Neuronal stem cell (in vitro differentiated cells): ENCODE data around the gene CBR4.

Source experiments
- DNase-seq: peaks from one replicate; pipeline ENCODE4 v3.0.0-alpha.2; 2013; ENCODE audit warnings: low spot score
- H2AFZ ChIP-seq: one replicate; pipeline ENCODE4 v1.6.1; 2013; ENCODE audit warnings: mild to moderate bottlenecking, low read length, inconsistent platforms
- H2AK5ac ChIP-seq: 2 replicates; pipeline ENCODE4 v1.6.1; 2013; ENCODE audit warnings: low read depth, mild to moderate bottlenecking, inconsistent platforms, low read length, moderate library complexity, mixed read lengths
- H2BK120ac ChIP-seq: 2 replicates; pipeline ENCODE4 v1.6.1; 2013; ENCODE audit warnings: low read depth, mild to moderate bottlenecking, inconsistent platforms, low read length, moderate library complexity, mixed read lengths
- H2BK12ac ChIP-seq: one replicate; pipeline ENCODE4 v1.6.1; 2013; ENCODE audit warnings: low read length, inconsistent platforms
- H2BK15ac ChIP-seq: 2 replicates; pipeline ENCODE4 v1.6.1; 2013; ENCODE audit warnings: mild to moderate bottlenecking, low read length, inconsistent platforms, mixed read lengths
- H2BK5ac ChIP-seq: one replicate; pipeline ENCODE4 v1.6.1; 2013; ENCODE audit warnings: inconsistent platforms, mild to moderate bottlenecking, low read length, moderate library complexity
- H3K14ac ChIP-seq: one replicate; pipeline ENCODE4 v1.6.1; 2013; ENCODE audit warnings: low read length, inconsistent platforms
- H3K18ac ChIP-seq: 2 replicates; pipeline ENCODE4 v1.6.1; 2013; ENCODE audit warnings: low read length, inconsistent platforms
- H3K23ac ChIP-seq: 2 replicates; pipeline ENCODE4 v1.6.1; 2013; ENCODE audit warnings: low read depth, mild to moderate bottlenecking, mixed read lengths, low read length, inconsistent platforms; ENCODE audit not compliant: poor library complexity
- H3K27ac ChIP-seq: replicated peaks from 3 replicates; pipeline ENCODE4 v1.5.1; 2013; ENCODE audit warnings: low read length, inconsistent platforms
- H3K27me3 ChIP-seq, 3 experiments: 2 replicates each; pipeline ENCODE4 v1.6.1; 2013; ENCODE audit warnings: low read length in 3 of 3, mild to moderate bottlenecking in 2 of 3, inconsistent platforms in 1 of 3, low read depth in 1 of 3, mixed read lengths in 1 of 3, moderate library complexity in 1 of 3; ENCODE audit not compliant: control insufficient read depth in 3 of 3, insufficient read depth in 3 of 3
- H3K36me3 ChIP-seq, 2 donors: replicated peaks in 1 of 2; 2 replicates each; pipeline ENCODE4 v1.6.1; 2013; ENCODE audit warnings: low read length in 2 of 2; ENCODE audit not compliant: control insufficient read depth in 2 of 2, insufficient read depth in 2 of 2
- H3K4ac ChIP-seq: 2 replicates; pipeline ENCODE4 v1.6.1; 2013; ENCODE audit warnings: inconsistent platforms, mild to moderate bottlenecking, low read length, moderate library complexity
- H3K4me1 ChIP-seq, 2 donors: 1 replicate in 1 of 2; 2 replicates in 1 of 2; pipeline ENCODE4 v1.6.1; 2013; ENCODE audit warnings: low read length in 2 of 2, low read depth in 1 of 2; ENCODE audit not compliant: control insufficient read depth in 2 of 2, insufficient read depth in 1 of 2
- H3K4me2 ChIP-seq: one replicate; pipeline ENCODE4 v1.6.1; 2013; ENCODE audit warnings: mild to moderate bottlenecking, low read length, inconsistent platforms; ENCODE audit not compliant: insufficient read depth, poor library complexity, severe bottlenecking
- H3K4me3 ChIP-seq, 2 donors: 2 replicates each; pipeline ENCODE4 v1.5.1; 2013; ENCODE audit warnings: low read length in 2 of 2, mild to moderate bottlenecking in 2 of 2, inconsistent platforms in 1 of 2, moderate library complexity in 1 of 2
- H3K79me1 ChIP-seq: one replicate; pipeline ENCODE4 v1.6.1; 2013; ENCODE audit warnings: low read depth, mild to moderate bottlenecking, inconsistent platforms, low read length, moderate library complexity
- H3K9ac ChIP-seq: one replicate; pipeline ENCODE4 v1.6.1; 2013; ENCODE audit warnings: mild to moderate bottlenecking, low read depth, low read length, inconsistent platforms; ENCODE audit not compliant: poor library complexity
- H3K9me3 ChIP-seq, 2 donors: replicated peaks in 1 of 2; 2 replicates each; pipeline versions ENCODE3 to v1.6.1; 2013; ENCODE audit warnings: low read length in 2 of 2, mild to moderate bottlenecking in 2 of 2, inconsistent platforms in 1 of 2, low read depth in 1 of 2, mixed read lengths in 1 of 2, moderate library complexity in 1 of 2; ENCODE audit not compliant: control insufficient read depth in 2 of 2, insufficient read depth in 1 of 2
- H4K8ac ChIP-seq: one replicate; pipeline ENCODE4 v1.6.1; 2013; ENCODE audit warnings: low read depth, mild to moderate bottlenecking, inconsistent platforms, low read length, moderate library complexity
- H4K91ac ChIP-seq: one replicate; pipeline ENCODE4 v1.6.1; 2013; ENCODE audit warnings: low read length, low read depth, mild to moderate bottlenecking, inconsistent platforms; ENCODE audit not compliant: poor library complexity
- WGBS, 2 donors: extraction: QIAGEN DNeasy Blood & Tissue Kit; methylation state at CpG; one replicate each; pipeline ENCODE4 v1.1.7; 2013; ENCODE audit warnings: missing lambda C conversion rate in 2 of 2, mixed read lengths in 1 of 2; ENCODE audit not compliant: insufficient read length in 2 of 2, insufficient replicate concordance in 1 of 2; ENCODE audit errors: extremely low coverage in 2 of 2; 5-methylcytosine and 5-hydroxymethylcytosine counted together

The CBR4 gene

DNA sequence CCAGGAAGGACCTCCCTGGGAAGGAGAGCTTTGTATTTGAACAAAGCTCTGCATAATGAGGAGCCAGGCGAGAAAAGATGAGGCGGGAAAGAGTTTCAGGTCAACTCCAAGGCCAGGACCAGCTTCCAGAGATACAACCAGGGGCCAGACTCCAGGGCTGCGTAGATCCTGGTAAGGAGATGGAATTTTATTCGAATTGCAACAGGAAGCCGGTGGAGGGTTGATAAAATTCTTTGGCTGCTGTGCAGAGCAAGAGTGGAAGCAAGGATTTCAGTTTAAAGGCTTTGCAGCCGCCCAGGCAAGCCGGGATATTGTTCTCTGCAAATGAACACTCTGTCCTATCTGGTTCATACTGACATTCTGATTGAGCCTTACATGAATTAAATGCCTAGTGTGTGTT is 40.2 kb upstream of the CBR4 start:
- Histone ChIP-seq H3K36me3 (no peaks in the 10 kb centered on the region), H3K9me3 (peaks cover 0 to 2% of the 10 kb centered on the region in 2 donors), H2BK15ac (no peak overlapping the region), H3K27me3 (no peaks in the 10 kb centered on the region), H4K91ac (no peak overlapping the region), H4K8ac (no peak overlapping the region), H2BK120ac (no peak overlapping the region), H3K4ac (no peak overlapping the region), H2BK12ac (no peak overlapping the region), H2BK5ac (no peak overlapping the region), H3K4me3 (peak overlapping the region in 1 of 2 donors; percentile 10), H3K18ac (no peak overlapping the region), H3K4me1 (peaks cover 13 to 29% of the 10 kb centered on the region in 2 donors), H3K4me2 (no peak overlapping the region), H3K23ac (no peak overlapping the region), H2AFZ (peak overlapping the region; percentile 30), H3K14ac (no peak overlapping the region), H3K27ac (no peak overlapping the region), H2AK5ac (no peak overlapping the region), H3K79me1 (no peaks in the 10 kb centered on the region), H3K9ac (no peak overlapping the region)
- DNase-seq = no peak
- WGBS, 2 donors = no CpG with 5 or more reads among the region's 7 CpGs

GRCh38 chr4:169048868-169049414 is 38.9 kb upstream of the CBR4 start:
- Histone ChIP-seq H3K18ac (no peak overlapping the region), H3K27me3 (no peaks in the 10 kb centered on the region), H2BK12ac (no peak overlapping the region), H3K9me3 (peaks cover 0 to 2% of the 10 kb centered on the region in 2 donors), H2AK5ac (no peak overlapping the region), H2BK5ac (no peak overlapping the region), H2BK120ac (no peak overlapping the region), H3K4ac (no peak overlapping the region), H3K14ac (no peak overlapping the region), H3K36me3 (no peaks in the 10 kb centered on the region), H3K4me3 (no peak overlapping the region), H3K4me2 (no peak overlapping the region), H3K27ac (no peak overlapping the region), H2AFZ (no peak overlapping the region), H4K91ac (no peak overlapping the region), H3K79me1 (no peaks in the 10 kb centered on the region), H3K23ac (no peak overlapping the region), H3K9ac (no peak overlapping the region), H4K8ac (no peak overlapping the region), H3K4me1 (peaks cover 13 to 29% of the 10 kb centered on the region in 2 donors), H2BK15ac (no peak overlapping the region)
- no CpG with 5 or more reads among the region's 9 CpGs for WGBS, 2 donors
- DNase-seq = no peak

GRCh38 chr4:169047956-169048355 is 37.9 kb upstream of the CBR4 start:
- Histone ChIP-seq H3K27ac (no peak overlapping the region), H3K9ac (no peak overlapping the region), H3K36me3 (no peaks in the 10 kb centered on the region), H2AK5ac (no peak overlapping the region), H3K4ac (no peak overlapping the region), H3K4me3 (no peak overlapping the region), H2BK5ac (no peak overlapping the region), H2BK12ac (no peak overlapping the region), H4K8ac (no peak overlapping the region), H4K91ac (no peak overlapping the region), H3K4me2 (no peak overlapping the region), H3K79me1 (no peaks in the 10 kb centered on the region), H3K23ac (no peak overlapping the region), H3K4me1 (peaks cover 15 to 29% of the 10 kb centered on the region in 2 donors), H2AFZ (peak overlapping the region; percentile 18), H3K14ac (no peak overlapping the region), H2BK120ac (no peak overlapping the region), H3K18ac (no peak overlapping the region), H3K27me3 (no peaks in the 10 kb centered on the region), H2BK15ac (no peak overlapping the region), H3K9me3 (peaks cover 0 to 2% of the 10 kb centered on the region in 2 donors)
- no CpG with 5 or more reads among the region's 4 CpGs for WGBS, 2 donors
- DNase-seq = no peak

DNA sequence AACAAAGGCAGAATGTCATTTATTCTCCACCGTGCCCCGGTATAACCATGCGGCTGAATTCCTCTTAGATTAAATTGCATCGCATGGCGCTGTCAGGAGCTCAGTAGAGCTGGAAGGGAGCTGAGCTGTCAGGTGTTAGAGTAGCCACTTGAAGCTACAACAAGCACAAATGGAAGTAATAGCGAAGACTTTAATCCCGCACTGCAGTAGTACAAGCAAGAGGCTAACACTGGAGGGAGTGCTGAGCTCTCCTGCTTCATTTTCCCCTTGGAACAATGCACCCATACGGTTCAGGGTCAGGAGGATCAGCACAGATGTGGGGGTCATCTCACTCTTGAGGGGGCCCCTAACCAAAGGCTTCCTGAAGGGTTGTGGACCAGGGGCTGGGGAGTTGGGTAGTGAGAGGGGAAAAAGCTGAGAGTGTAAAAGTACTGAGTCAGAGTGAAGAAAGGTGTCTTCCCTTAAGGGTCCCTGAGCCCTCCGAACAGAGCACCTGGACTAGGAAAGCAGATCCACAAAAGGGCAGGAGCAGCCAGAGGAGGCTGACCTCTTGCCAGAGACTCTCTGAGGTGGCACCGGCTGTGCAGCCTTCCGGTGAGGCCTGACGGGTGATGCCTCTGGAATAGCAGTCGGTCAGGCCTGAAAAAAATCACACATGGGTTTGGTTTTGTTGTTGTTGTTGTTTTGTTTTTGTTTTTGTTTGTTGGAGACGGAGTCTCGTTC is 36.0 kb upstream of the CBR4 start:
- Histone ChIP-seq H4K91ac (no peak overlapping the region), H2AK5ac (no peak overlapping the region), H3K79me1 (no peaks in the 10 kb centered on the region), H3K4me3 (no peak overlapping the region), H3K14ac (no peak overlapping the region), H2BK12ac (no peak overlapping the region), H3K23ac (no peak overlapping the region), H2BK15ac (no peak overlapping the region), H2AFZ (peak overlapping the region; percentile 56), H3K4ac (no peak overlapping the region), H3K27ac (no peak overlapping the region), H3K18ac (peak overlapping the region; percentile 1), H3K4me2 (no peak overlapping the region), H3K36me3 (no peaks in the 10 kb centered on the region), H2BK5ac (no peak overlapping the region), H3K27me3 (no peaks in the 10 kb centered on the region), H3K9ac (peak overlapping the region; percentile 38), H2BK120ac (no peak overlapping the region), H3K4me1 (peaks cover 21 to 29% of the 10 kb centered on the region in 2 donors), H3K9me3 (no peaks in the 10 kb centered on the region), H4K8ac (no peak overlapping the region)
- DNase-seq = no peak
- WGBS, 2 donors = no CpG with 5 or more reads among the region's 15 CpGs
